GM19455 (cell line): ENCODE measurements around the gene IFT22.
"Not testable (repeated sequence)": the region's sequence is repeated elsewhere in the genome, so short reads cannot be mapped to it uniquely, and the experiment has no call there.

ENCODE experiments used
- ATAC-seq: cut with Tn5 transposase; IDR thresholded peaks from one replicate; pipeline ENCODE4 v1.9.1; 2021; ENCODE audit not compliant: unreplicated experiment

Gene IFT22

DNA sequence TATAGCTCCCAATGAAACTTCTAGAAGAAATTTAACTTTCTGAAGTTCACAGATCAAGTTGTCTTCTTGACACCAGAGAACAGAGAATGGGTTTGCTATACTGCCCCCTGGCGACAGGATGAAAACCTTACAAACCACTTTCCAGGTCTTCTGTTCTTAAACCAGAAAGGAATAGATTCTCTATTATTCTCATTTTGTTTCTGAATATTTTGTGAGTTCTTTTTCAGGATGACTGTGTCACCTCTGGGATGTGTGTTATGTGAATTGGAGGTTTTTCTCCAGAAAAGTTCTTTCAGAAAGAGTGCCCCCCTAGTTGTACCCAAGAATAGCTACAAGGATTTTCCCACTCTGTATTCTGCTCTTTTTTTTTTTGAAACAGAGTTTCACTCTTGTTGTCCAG is 6.3 kb downstream of the IFT22 start:
- no peak for ATAC-seq

DNA sequence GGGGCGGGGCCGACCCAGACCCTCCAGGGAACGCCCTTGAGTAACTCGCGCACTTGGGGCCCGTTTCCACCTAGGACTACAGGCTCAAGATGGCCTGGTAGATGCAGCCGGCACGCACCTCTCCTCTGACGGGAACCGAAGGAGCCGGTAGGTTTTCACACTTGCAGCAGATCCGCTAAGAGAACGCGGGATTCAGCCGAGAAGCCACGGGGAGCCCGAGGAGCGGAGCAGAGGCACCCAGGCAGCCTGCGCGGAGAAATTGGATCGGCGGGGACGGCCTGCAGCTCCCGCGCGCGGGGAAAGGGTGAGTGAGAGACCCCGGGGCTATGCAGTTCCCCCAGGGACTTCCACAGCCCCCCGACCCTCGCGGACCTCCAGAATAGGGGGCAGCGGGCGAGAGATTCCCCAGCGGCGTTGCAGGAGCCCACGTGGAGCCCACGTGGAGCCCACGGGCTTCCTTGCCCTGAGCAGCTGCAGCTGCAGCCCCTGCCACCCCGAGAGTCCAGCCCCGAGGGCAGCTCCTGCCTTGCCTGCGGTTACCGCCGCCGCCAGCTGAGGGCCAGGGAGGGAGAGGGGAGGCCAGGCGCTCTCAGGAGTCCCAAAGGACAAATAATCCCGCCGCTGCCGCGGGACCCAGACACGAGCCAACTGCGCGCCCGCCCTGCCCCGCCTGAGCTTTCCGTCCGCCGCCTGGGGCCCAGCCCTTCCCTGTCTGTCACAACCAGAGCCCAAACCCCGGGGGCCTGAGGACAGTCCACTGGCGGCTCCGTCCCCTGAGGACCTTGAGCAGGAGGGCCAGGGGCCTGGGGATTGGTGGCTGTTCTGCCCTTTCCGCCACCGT is 13.1 kb downstream of the IFT22 start:
- no peak for ATAC-seq

DNA sequence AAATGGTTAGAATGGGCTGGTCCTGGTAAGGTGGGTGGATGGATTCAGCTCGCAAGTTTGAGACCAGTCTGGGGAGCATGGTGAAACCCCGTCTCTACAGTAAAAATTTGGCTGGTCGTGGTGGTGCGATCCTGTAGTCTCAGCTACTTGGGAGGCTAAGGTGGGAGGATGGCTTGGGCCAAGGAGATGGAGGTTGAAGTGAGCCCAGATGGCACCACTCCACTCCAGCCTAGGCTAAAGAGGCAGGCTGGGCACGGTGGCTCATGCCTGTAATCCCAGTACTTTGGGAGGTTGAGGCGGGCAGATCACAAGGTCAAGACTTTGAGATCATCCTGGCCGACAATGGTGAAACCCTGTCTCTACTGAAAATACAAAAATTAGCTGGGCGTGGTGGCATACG is 15.3 kb downstream of the IFT22 start:
- no peak for ATAC-seq

DNA sequence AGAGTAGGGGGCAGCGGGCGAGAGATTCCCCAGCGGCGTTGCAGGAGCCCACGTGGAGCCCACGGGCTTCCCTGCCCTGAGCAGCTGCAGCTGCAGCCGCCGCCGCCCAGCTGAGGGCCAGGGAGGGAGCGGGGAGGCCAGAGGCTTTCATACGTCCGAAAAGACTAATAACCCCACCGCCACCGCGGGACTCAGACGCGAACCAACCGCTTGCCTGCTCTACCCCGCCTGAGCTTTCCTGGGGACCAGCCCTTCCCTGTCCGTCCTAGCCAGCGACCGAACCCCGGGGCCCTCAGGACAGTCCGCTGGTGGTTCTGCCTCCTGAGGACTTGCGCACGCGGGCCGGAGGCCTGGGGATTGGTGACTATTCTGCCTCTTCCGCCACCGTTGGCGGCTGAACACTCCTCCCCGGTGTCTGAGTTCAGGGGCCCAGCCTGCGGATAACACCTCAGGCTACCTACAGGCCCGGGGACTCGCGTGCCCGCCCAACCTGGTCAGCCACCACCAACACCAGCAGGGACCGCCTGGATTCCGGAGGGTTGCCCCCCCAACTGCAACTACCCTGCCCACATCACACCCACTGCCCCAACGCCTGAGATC is 18.4 kb downstream of the IFT22 start:
- no peak for ATAC-seq

DNA sequence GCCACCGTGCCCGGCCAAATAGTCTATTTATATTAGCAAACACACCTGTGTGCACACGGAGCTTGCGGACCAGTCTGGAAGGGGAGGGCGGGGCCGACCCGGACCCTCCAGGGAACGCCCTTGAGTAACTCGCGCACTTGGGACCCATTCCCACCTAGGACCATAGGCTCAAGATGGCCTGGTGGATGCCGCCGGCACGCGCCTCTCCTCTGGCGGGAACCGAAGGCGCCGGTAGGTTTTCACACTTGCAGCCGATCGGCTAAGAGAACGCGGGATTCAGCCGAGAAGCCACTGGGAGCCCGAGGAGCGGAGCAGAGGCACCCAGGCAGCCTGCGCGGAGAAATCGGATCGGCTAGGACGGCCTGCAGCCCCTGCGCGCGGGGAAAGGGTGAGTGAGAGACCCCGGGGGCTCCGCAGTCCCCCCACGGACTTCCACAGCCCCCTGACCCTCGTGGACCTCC is 18.9 kb downstream of the IFT22 start:
- ATAC-seq: no peak

DNA sequence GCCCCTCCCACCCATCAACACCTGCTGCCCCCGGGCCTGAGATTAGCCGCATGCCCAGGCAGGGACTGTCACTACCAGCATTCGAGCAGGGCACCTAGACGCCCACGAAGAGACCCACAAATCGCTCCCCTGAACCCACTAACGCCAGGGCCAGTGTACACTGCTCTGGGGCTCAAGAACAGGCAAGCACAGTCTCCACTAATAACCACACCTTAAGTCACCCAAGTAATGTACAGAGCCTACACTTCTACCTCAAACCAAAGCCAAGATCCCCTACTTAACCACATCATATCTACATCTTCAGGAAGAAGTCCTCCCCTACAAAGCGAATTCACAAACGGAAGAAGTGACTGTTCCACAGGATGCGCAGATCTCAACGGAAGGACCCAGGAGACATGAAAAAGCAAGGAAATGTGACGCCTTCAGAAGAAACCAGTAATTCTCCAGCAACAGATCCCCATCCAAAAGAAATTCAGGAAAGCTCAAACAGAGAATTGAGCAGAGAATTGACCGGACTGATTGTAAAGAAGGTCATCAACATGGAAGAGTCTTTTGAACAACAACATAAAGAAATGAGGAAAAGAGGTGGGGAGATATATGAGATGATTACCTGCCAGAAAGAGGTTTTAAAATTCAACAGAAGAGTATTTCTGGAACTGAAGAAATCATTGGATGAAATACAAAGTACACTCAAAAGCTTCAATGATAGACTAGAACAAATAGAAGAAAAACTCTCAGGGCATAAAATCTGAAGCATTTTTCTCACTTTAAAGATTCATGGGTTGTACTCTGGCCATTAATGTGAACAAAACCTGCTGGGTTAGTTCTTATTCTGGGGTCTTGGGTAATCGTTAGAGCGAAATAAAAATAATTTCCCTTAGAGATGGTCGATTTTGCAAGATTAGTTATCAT is 20.9 kb downstream of the IFT22 start:
- no peak for ATAC-seq

DNA sequence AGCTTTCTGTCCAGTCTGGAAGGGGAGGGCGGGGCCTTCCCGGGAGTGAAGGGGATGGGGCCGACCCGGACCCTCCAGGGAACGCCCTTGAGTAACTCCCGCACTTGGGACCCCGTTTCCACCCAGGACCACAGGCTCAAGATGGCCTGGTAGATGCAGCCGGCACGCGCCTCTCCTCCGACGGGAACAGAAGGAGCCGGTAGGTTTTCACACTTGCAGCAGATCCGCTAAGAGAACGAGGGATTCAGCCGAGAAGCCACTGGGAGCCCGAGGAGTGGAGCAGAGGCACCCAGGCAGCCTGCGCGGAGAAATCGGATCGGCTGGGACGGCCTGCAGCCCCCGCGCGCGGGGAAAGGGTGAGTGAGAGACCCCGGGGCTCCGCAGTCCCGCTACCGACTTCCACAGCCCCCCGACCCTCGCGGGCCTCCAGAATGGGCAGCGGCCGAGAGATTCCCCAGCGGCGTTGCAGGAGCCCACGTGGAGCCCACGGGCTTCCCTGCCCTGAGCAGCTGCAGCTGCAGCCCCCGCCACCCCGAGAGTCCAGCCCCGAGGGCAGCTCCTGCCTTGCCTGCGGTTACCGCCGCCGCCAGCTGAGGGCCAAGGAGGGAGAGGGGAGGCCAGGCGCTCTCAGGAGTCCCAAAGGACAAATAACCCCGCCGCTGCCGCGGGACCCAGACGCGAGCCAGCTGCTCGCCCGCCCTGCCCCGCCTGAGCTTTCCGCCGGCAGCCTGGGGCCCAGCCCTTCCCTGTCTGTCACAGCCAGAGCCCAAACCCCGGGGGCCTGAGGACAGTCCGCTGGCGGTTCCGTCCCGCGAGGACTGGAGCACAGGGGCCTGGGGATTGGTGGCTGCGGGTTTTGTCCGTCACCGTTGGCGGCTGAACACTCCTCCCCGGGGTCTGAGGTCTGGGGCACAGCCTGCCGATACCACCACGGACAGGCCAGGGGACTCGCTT is 21.8 kb downstream of the IFT22 start:
- no peak for ATAC-seq

DNA sequence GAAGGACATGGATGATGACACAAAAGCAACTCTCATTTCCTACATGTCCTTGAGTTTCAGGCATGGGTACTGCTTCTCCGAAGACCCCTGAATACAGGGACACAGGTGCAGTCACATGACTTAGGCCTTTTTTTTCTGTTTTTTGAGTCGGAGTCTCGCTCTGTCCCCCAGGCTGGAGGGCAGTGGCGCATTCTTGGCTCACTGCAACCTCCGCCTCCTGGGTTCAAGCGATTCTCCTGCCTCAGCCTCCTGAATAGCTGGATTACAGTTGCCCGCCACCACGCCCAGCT is 26.8 kb downstream of the IFT22 start:
- ATAC-seq: no peak

DNA sequence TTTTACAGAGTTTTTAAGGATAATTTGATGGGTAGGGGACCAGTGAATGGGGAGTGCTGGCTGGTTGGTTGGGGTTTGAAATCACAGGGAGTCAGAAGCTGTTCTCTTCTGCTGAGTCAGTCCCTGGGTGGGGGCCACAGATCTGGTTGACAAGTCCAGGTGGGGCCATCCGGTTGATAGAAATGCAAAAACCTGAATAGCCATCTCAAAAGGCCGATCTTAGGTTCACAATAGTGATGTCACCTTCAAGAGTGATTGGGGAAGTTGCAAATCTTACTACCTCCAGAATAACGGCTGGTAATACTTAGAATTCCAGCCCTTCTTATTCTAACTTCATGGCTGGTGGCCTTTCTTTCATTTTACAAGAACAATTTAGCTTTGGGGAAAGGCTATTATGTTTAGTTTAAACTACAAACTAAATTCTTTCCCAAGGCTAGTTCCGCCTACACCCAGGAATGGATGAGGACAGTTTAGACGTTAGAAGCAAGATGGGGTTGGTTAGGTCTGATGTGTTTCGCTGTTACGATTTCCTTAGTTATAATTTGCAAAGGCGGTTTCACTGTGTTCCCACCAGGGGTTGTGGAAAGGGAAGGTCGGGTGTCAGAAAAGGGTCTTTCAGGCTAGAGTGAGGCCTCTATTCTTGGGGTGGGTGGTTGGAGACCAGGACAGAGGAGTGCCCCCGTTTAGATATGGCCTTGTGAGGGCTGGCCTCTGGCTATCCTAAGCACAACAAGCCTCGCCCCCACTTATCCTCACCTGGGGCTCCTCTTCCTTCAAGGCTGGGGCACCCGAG is 27.4 kb downstream of the IFT22 start:
- ATAC-seq: no peak

DNA sequence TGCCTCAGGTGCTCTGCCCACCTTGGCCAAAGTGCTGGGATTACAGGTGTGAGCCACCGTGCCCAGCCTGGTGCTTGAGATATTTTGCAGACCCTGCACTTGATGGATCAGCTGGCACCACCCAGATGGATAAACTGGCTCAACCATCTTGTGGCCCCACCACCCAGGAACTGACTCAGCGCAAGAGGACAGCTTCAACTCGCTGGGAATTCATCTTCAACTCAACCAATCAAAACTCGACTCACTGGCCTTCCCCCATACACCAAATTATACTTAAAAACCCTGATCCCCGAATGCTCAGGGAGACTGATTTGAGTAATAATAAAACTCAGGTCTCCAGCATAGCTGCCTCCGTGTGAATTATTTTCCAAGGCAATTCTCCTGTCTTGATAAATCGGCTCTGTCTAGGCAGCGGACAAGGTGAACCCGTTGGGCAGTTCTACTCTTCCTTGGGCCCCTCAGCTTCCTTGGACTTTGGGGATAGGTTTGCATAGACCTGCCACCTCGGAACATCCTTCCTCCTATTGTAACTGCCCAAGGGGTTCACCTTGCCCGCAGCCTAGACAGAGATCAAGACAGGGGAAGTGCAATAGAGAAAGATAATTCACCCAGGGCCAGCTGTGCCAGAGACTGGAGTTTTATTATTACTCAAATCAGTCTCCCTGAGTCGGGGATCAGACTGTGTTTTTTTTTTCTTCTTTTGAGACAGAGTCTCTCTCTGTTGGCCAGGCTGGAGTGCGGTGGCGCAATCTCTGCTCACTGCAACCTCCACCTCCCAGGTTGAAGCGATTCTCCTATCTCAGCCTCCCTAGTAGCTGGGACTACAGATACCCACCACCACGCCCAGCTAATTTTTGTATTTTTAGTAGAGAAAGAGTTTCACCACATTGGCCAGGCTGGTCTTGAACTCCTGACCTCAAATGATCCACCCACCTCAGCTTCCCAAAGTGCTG is 28.3 kb downstream of the IFT22 start:
- ATAC-seq: not testable (repeated sequence)

DNA sequence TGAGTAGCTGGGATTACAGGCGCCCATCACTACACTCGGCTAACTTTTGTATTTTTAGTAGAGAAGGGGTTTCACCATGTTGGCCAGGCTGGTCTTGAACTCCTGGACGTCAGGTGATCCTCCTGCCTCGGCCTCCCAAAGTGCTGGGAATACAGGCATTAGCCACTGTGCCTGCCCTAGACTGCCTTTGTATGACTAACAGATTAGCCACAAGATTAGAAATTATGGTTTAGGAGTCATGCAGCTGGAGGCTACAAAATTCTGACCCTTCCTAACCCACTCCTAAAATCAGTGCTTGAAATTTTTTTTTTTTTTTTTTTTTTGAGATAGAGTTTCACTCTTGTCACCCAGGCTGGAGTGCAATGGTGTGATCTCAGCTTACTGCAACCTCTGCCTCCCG is 29.0 kb downstream of the IFT22 start:
- not testable (repeated sequence) for ATAC-seq

DNA sequence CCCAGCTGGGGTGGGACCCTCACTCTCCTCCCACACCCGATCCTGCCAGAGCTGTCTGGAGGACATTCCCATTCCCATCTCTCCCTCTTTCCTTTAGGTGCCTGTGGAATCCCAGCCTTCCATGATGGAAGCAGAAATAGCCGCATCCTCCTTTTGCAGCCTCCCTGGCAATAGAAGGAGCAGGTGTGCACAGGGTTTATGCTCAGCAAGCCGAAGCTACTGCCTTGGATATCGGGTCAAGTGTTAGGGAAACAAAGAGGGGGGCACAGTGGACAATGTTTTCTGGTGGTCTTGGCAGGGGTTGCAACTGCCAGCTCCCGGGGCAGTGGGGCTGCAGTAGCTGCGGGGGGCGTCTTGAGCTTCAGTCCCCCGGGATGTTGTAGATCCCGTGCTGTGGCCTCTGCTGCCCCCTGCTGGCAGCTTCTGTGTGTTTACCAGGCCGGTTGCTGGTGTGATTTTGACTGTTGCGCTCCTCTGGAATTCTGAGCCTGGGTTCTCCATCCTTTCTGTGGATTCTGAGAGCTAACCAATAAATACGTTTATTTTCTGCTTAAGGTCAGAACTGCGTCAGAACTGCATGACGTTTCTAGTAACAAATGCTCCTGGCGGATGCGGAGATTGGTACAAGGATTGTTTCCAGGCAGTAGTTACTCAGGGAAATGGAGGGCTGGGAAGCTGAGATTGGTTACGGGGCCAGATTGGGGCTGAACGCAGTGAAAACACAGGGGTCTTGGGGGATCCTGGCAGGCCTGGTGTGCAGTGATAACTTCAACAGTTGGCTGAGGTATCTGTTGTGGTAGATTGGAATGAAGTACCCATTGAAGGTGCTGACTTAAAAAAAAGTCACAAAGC is 31.2 kb downstream of the IFT22 start:
- ATAC-seq: not testable (repeated sequence)

DNA sequence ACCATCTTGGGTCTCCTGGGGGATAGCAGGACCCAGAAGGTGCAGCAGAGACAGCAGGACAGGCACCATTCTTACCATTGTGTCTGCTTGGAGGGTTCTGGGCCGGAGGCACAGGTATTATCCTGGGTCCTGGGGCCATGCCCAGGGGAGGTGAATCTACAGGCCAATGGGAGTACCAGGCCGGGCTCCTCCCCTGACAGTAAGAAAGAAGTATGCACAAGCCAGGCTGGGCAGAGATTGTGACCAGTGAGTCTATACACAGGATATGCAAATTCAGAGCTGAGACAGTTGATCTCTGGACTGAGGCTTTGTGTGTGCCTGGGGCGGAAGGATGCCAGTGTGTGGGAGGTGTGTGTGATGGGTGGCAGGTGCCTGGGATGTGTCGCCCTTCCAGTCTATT is 31.9 kb downstream of the IFT22 start:
- not testable (repeated sequence) for ATAC-seq

DNA sequence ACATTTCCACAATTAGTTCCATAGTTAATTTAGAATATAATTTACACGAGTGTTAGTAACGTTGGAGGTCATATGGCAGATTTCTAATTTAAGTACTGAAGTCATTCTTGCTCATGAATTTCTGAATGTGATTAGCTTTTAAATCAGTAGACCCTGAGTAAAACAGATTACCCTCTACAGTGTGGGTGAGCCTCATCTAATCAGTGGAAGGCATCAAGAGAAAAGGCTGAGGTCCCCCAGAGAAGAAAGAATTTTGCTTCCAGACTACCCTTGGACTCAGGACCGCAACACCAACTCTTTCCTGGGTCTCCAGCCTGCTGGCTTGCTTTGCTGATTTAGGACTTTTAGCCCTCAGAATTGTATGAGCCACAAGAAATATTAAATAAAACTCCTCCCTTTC is 33.2 kb downstream of the IFT22 start:
- no peak for ATAC-seq

DNA sequence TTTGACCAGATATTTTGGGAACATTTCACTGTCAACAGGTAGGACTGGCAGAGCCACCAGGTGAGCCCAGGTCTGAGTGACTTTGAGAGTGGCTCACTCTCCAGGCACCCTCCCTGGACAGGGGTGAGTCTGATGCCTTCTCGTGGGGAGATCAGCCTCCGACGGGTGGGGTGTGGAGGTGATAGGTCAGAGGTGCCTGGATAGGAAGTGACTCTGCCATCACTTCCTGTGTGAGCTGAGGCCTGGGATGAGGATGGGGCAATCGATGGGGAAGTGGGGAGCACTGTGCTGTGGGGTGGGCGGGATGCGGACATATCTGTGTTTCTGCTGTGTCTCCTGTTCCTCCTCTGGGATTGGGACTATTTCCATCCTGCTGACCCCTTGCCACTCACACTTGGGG is 34.6 kb downstream of the IFT22 start:
- ATAC-seq: no peak

DNA sequence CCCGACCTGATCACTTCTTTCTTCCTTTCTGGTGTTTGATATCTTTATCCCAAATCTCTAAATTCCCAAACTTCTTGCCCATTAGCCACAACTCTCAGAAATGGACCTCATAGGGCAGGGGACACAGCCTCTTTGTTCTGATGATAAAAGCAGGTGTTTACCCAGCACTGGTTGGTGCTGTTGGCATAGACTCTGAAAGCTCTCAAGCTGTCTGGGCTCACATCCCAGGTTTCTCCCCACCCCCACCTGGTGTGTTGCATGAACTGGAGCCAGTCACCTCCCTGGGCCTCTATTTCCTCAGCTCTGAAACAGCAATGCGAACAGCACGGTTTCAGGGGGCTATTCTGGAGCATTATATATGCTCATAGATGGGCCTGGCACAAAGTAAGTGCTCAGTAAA is 35.7 kb downstream of the IFT22 start:
- not testable (repeated sequence) for ATAC-seq

DNA sequence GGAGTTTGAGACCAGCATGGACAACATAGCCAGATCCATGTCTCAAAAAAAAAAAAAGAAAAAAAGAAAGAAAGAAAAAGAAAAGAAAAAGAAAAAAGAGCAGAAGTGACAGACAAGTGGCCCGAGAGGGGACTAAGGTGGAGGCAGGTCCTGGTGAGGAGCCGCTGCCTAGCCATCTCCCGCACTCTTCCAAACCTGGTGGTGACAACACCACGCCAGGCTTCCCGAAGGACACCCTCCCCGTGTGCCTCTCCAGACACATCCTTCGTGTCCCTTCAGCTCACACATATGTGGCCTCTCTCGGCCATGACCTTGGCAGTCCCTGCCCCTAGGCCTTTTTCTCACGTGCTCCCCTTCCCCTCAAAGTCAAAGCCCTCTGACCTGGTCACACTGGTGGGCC is 36.4 kb downstream of the IFT22 start:
- no peak for ATAC-seq

DNA sequence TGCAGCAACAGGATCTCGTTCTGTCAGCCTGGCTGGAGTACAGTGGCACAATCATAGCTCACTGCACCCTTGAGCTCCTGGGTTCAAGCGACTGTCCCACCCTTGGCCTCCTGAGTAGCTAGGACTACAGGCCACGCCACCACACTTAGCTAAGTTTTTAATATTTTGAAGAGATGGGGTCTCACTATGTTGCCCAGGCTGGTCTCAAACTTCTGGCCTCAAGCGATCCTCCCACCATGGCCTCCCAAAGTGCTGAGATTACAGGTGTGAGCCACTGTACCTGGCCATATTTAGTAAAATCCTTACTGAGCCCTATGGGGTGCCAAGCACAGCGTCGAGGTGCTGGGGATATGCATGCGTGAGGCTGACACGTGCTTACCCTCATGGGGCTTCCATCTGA is 40.7 kb downstream of the IFT22 start:
- not testable (repeated sequence) for ATAC-seq
